ENCODE results near the gene SATB2. TPM values are rescaled to one million over a fixed set of nuclear protein-coding genes. Genes with fewer than 3 reads are reported as not detected.

The SATB2 gene
- total and polyA plus RNA-seq, 2 experiments from 2014 or later, result 1.6 to 6.0 TPM

GRCh38 chr2:199384043-199384442 lies 73.7 kb downstream of the SATB2 start:
- Mint-ChIP-seq H3K9me3 (no peaks in the 10 kb centered on the region; the same call in 2 of the 3 replicates), H3K36me3 (ENCODE audit: low read depth) (no peaks in the 10 kb centered on the region), H3K4me3 (no peak overlapping the region), H3K27me3 (ENCODE audit: insufficient read depth, low read depth, poor library complexity) (no peaks in the 10 kb centered on the region), H3K27ac (no peak overlapping the region), H3K4me1 (peaks cover 9% of the 10 kb centered on the region; the same call in 2 of the 3 replicates)
- peaks cover 9% of the 10 kb centered on the region for H3K4me1 ChIP-seq (ENCODE audit: insufficient read depth)
- no peaks in the 10 kb centered on the region for H3F3A ChIP-seq (replicated peaks; ENCODE audit: low read depth)
- DNase-seq (ENCODE audit: low spot score) (no peak), ATAC-seq (no peak)
- no peak overlapping the region for H2AFZ ChIP-seq
- no peak for TF ChIP-seq CREB1 (CRISPR knock-in tag; IDR thresholded peaks at IDR 0.05; ENCODE audit: low read depth)
- no peak for TF ChIP-seq STAT1 (IDR thresholded peaks at IDR 0.05; ENCODE audit: unreplicated experiment)
- TF ChIP-seq, protein P1, sequence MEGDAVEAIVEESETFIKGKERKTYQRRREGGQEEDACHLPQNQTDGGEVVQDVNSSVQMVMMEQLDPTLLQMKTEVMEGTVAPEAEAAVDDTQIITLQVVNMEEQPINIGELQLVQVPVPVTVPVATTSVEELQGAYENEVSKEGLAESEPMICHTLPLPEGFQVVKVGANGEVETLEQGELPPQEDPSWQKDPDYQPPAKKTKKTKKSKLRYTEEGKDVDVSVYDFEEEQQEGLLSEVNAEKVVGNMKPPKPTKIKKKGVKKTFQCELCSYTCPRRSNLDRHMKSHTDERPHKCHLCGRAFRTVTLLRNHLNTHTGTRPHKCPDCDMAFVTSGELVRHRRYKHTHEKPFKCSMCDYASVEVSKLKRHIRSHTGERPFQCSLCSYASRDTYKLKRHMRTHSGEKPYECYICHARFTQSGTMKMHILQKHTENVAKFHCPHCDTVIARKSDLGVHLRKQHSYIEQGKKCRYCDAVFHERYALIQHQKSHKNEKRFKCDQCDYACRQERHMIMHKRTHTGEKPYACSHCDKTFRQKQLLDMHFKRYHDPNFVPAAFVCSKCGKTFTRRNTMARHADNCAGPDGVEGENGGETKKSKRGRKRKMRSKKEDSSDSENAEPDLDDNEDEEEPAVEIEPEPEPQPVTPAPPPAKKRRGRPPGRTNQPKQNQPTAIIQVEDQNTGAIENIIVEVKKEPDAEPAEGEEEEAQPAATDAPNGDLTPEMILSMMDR (conservative IDR thresholded peaks at IDR 0.05; ENCODE audit: low read depth in 2 of 2), result no peak
- TF ChIP-seq JUNB (IDR thresholded peaks at IDR 0.05; ENCODE audit: unreplicated experiment), result no peak
- TF ChIP-seq ZNF331 (CRISPR knock-in tag; IDR thresholded peaks at IDR 0.05; ENCODE audit: low read depth), result no peak
- TF ChIP-seq ZNF114 (CRISPR knock-in tag; IDR thresholded peaks at IDR 0.05), result no peak
- no peak for TF ChIP-seq POLR2AphosphoS5 (IDR thresholded peaks at IDR 0.05; ENCODE audit: low read depth)
- TF ChIP-seq EZH2phosphoT487 (IDR thresholded peaks at IDR 0.05; ENCODE audit: unreplicated experiment), result no peak
- no peak overlapping the region for H3K4me2 ChIP-seq
- no peaks in the 10 kb centered on the region for H3K9me2 ChIP-seq (ENCODE audit: insufficient read depth)
- H4K20me1 ChIP-seq (replicated peaks; ENCODE audit: insufficient read depth), result no peaks in the 10 kb centered on the region
- no peaks in the 10 kb centered on the region for H3K36me3 ChIP-seq (ENCODE audit: insufficient read depth)
- no peak overlapping the region for H3K4me3 ChIP-seq
- no peak overlapping the region for H3K27ac ChIP-seq (ENCODE audit: low read depth)
- H3K79me2 ChIP-seq (replicated peaks; ENCODE audit: insufficient read depth), result no peaks in the 10 kb centered on the region
- H3K27me3 ChIP-seq (ENCODE audit: insufficient read depth), result no peaks in the 10 kb centered on the region

DNA sequence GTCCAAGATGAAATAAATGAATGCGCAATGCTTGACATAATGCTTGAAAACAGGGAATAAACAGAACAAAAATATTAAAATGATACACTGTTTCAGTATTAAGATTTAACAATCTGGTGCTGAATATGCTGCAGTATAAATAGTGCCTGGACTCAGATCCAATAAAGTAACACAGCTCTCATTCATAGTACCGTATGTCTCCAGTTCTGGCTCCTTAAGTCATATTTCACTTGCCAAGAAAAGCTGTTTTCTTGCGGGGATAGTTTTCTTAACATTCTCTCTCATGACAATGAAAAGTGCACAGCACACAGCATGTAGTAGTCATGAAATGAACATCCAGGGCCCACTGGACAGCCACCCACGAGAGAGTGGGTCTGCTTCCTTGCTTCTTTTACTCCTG lies 74.7 kb downstream of the SATB2 start:
- Histone ChIP-seq H3K27ac (ENCODE audit: low read depth) (no peak overlapping the region), H3K27me3 (ENCODE audit: insufficient read depth) (no peaks in the 10 kb centered on the region), H3F3A (replicated peaks; ENCODE audit: low read depth) (no peaks in the 10 kb centered on the region), H3K4me1 (ENCODE audit: insufficient read depth) (peaks cover 9% of the 10 kb centered on the region), H4K20me1 (replicated peaks; ENCODE audit: insufficient read depth) (no peaks in the 10 kb centered on the region), H3K9me2 (ENCODE audit: insufficient read depth) (no peaks in the 10 kb centered on the region), H3K4me3 (no peak overlapping the region), H3K36me3 (ENCODE audit: insufficient read depth) (no peaks in the 10 kb centered on the region), H3K4me2 (no peak overlapping the region), H2AFZ (no peak overlapping the region), H3K79me2 (replicated peaks; ENCODE audit: insufficient read depth) (no peaks in the 10 kb centered on the region)
- TF ChIP-seq EZH2phosphoT487 (IDR thresholded peaks at IDR 0.05; ENCODE audit: unreplicated experiment), result no peak
- H3K4me1 Mint-ChIP-seq, result peaks cover 9% of the 10 kb centered on the region; the same call in 2 of the 3 replicates
- H3K27me3 Mint-ChIP-seq (ENCODE audit: insufficient read depth, low read depth, poor library complexity), result no peaks in the 10 kb centered on the region
- no peak for ATAC-seq
- H3K27ac Mint-ChIP-seq, result no peak overlapping the region
- DNase-seq (ENCODE audit: low spot score), result no peak
- H3K9me3 Mint-ChIP-seq, result no peaks in the 10 kb centered on the region; the same call in 2 of the 3 replicates
- no peak overlapping the region for H3K4me3 Mint-ChIP-seq
- H3K36me3 Mint-ChIP-seq (ENCODE audit: low read depth), result no peaks in the 10 kb centered on the region

DNA sequence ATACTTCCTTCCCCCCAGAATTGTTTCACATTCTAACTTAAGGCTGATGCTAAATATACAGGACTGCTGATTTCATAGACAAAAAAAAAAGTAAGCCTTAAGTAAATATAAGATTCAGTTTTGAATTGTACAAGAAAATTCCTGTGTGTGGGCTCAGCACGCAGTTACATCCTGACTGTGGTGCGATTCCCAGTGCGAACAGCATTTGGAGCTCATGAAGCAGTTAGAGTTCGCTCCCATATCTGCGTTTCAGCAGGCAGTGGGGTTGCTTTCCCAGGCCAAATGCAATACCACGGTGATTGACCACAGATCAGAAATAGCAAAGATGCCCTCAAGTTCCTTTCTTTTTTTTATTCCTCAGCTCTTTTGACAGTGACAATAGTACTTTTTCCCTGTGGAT lies 75.6 kb downstream of the SATB2 start:
- H3K36me3 ChIP-seq (ENCODE audit: insufficient read depth), result no peaks in the 10 kb centered on the region
- no peaks in the 10 kb centered on the region for H3K9me2 ChIP-seq (ENCODE audit: insufficient read depth)
- H3F3A ChIP-seq (replicated peaks; ENCODE audit: low read depth), result no peaks in the 10 kb centered on the region
- no peaks in the 10 kb centered on the region for H3K36me3 Mint-ChIP-seq (ENCODE audit: low read depth)
- no peak overlapping the region for H3K4me2 ChIP-seq
- H3K27ac ChIP-seq (ENCODE audit: low read depth), result no peak overlapping the region
- H3K79me2 ChIP-seq (replicated peaks; ENCODE audit: insufficient read depth), result no peaks in the 10 kb centered on the region
- no peak overlapping the region for H3K4me3 ChIP-seq
- H3K27ac Mint-ChIP-seq, result no peak overlapping the region
- no peak for ATAC-seq
- H3K27me3 Mint-ChIP-seq (ENCODE audit: insufficient read depth, low read depth, poor library complexity), result no peaks in the 10 kb centered on the region
- H3K4me1 Mint-ChIP-seq, result peaks cover 9% of the 10 kb centered on the region; the same call in 2 of the 3 replicates
- no peak overlapping the region for H3K4me3 Mint-ChIP-seq
- H2AFZ ChIP-seq, result no peak overlapping the region
- H3K9me3 Mint-ChIP-seq, result no peaks in the 10 kb centered on the region; the same call in 2 of the 3 replicates
- peaks cover 9% of the 10 kb centered on the region for H3K4me1 ChIP-seq (ENCODE audit: insufficient read depth)
- H3K27me3 ChIP-seq (ENCODE audit: insufficient read depth), result no peaks in the 10 kb centered on the region
- DNase-seq (ENCODE audit: low spot score), result no peak
- H4K20me1 ChIP-seq (replicated peaks; ENCODE audit: insufficient read depth), result no peaks in the 10 kb centered on the region
- no peak for TF ChIP-seq EZH2phosphoT487 (IDR thresholded peaks at IDR 0.05; ENCODE audit: unreplicated experiment)
- no peak for TF ChIP-seq ZNF114 (CRISPR knock-in tag; IDR thresholded peaks at IDR 0.05)
- TF ChIP-seq ETS1 (IDR thresholded peaks at IDR 0.05), result no peak
- no peak for TF ChIP-seq REST (IDR thresholded peaks at IDR 0.05; ENCODE audit: unreplicated experiment)
- TF ChIP-seq EZH2 (IDR thresholded peaks at IDR 0.05; ENCODE audit: low read depth, unreplicated experiment), result no peak
- TF ChIP-seq ZNF331 (CRISPR knock-in tag; IDR thresholded peaks at IDR 0.05; ENCODE audit: low read depth), result no peak
- no peak for TF ChIP-seq NANOG (IDR thresholded peaks at IDR 0.05; ENCODE audit: borderline replicate concordance)
